HCT116 (cell line): ENCODE measurements around the gene SPNS1.

Source experiments
- EZH2 ChIP-seq: fragments of 200-600 bp; sonication (generic); IDR thresholded peaks from 2 replicates; pipeline ENCODE4 v1.6.1; 2017; ENCODE audit warnings: antibody characterized with exemption, mixed run types
- POLR2A ChIP-seq: IDR thresholded peaks from 2 replicates; pipeline ENCODE4 v1.7.0; 2011; ENCODE audit warnings: borderline replicate concordance; ENCODE audit not compliant: insufficient read depth, insufficient read length; ENCODE audit errors: extremely low read depth
- POLR2AphosphoS5 ChIP-seq: IDR thresholded peaks from 2 replicates; pipeline ENCODE4 v1.6.1; 2011; ENCODE audit warnings: mild to moderate bottlenecking, low read depth, low read length, moderate library complexity
- RAD21 ChIP-seq: IDR thresholded peaks from 2 replicates; pipeline ENCODE4 v1.6.1; 2012; ENCODE audit warnings: low read depth, mild to moderate bottlenecking
- SP1 ChIP-seq: IDR thresholded peaks from 2 replicates; pipeline ENCODE4 v1.6.1; 2012; ENCODE audit warnings: low read depth
- TCF7L2 ChIP-seq: IDR thresholded peaks from 2 replicates; pipeline ENCODE4 v1.7.0; 2011; ENCODE audit warnings: borderline replicate concordance, inconsistent platforms; ENCODE audit not compliant: insufficient read depth, insufficient read length; ENCODE audit errors: extremely low read depth
- ZFX ChIP-seq: fragments of 450-650 bp; IDR thresholded peaks from 2 replicates; pipeline ENCODE4 v1.6.1; 2017
- ZNF274 ChIP-seq: fragments of 200-500 bp; sonication (Bioruptor generic); IDR thresholded peaks from 2 replicates; pipeline ENCODE4 v1.6.1; 2014; ENCODE audit warnings: mild to moderate bottlenecking, low read depth, low read length, inconsistent platforms
- TF ChIP-seq, protein P1 (sequence below), 3 experiments: fragments of 200-600 bp in 1 of 3; sonication (generic) in 1 of 3; IDR thresholded peaks in 2 of 3; conservative IDR thresholded peaks in 1 of 3; 2 replicates each; pipeline ENCODE4 v1.5.1; 2012 to 2017; ENCODE audit warnings: low read depth in 2 of 3, low read length in 2 of 3, antibody characterized with exemption in 1 of 3, borderline replicate concordance in 1 of 3, control low read depth in 1 of 3, mild to moderate bottlenecking in 1 of 3, mixed read lengths in 1 of 3, mixed run types in 1 of 3, moderate library complexity in 1 of 3; ENCODE audit not compliant: insufficient read depth in 1 of 3
- TF ChIP-seq, protein P2 (sequence below): IDR thresholded peaks from 2 replicates; pipeline ENCODE4 v1.6.1; 2012
- TF ChIP-seq, protein P3 (sequence below): IDR thresholded peaks from 2 replicates; pipeline ENCODE4 v1.6.1; 2012; ENCODE audit warnings: low read depth
- TF ChIP-seq, protein P4 (sequence below): IDR thresholded peaks from 2 replicates; pipeline ENCODE4 v1.6.1; 2012
- TF ChIP-seq, protein P5 (sequence below): IDR thresholded peaks from 2 replicates; pipeline ENCODE4 v1.6.1; 2011; ENCODE audit warnings: mild to moderate bottlenecking, low read length, moderate library complexity; ENCODE audit not compliant: insufficient replicate concordance; ENCODE audit errors: extremely low read depth

DNA sequence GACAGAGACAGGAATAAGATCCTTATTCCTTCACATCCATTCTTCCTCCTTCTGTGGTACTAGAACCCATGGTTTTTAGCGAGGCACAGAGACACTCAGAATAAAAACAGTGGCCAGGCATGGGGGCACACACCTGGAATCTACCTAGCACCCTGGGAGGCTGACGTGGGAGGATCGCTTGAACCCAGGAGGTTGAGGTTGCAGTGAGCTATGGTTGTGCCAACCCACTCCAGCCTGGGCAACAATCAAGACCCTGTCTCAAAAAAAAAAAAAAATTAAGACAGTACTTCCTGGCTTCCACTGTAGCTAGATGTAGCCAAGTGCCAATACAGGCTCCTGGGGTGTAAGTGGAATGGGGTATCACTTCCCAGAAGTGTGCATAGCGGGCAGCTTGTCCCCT is 7.4 kb upstream of the SPNS1 start:
- TF ChIP-seq SP1 (no peak), POLR2A (no peak), EZH2 (no peak), TCF7L2 (no peak), ZFX (no peak), RAD21 (no peak), POLR2AphosphoS5 (no peak), ZNF274 (no peak)
- TF ChIP-seq, protein P1, sequence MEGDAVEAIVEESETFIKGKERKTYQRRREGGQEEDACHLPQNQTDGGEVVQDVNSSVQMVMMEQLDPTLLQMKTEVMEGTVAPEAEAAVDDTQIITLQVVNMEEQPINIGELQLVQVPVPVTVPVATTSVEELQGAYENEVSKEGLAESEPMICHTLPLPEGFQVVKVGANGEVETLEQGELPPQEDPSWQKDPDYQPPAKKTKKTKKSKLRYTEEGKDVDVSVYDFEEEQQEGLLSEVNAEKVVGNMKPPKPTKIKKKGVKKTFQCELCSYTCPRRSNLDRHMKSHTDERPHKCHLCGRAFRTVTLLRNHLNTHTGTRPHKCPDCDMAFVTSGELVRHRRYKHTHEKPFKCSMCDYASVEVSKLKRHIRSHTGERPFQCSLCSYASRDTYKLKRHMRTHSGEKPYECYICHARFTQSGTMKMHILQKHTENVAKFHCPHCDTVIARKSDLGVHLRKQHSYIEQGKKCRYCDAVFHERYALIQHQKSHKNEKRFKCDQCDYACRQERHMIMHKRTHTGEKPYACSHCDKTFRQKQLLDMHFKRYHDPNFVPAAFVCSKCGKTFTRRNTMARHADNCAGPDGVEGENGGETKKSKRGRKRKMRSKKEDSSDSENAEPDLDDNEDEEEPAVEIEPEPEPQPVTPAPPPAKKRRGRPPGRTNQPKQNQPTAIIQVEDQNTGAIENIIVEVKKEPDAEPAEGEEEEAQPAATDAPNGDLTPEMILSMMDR (IDR thresholded peaks at IDR 0.05 in 2 of 3, conservative IDR thresholded peaks at IDR 0.05 in 1 of 3; ENCODE audit: borderline replicate concordance in 1 of 3, insufficient read depth in 1 of 3, low read depth in 2 of 3, low read length in 2 of 3) = no peak
- TF ChIP-seq, protein P2, sequence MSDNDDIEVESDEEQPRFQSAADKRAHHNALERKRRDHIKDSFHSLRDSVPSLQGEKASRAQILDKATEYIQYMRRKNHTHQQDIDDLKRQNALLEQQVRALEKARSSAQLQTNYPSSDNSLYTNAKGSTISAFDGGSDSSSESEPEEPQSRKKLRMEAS = no peak
- TF ChIP-seq, protein P3, sequence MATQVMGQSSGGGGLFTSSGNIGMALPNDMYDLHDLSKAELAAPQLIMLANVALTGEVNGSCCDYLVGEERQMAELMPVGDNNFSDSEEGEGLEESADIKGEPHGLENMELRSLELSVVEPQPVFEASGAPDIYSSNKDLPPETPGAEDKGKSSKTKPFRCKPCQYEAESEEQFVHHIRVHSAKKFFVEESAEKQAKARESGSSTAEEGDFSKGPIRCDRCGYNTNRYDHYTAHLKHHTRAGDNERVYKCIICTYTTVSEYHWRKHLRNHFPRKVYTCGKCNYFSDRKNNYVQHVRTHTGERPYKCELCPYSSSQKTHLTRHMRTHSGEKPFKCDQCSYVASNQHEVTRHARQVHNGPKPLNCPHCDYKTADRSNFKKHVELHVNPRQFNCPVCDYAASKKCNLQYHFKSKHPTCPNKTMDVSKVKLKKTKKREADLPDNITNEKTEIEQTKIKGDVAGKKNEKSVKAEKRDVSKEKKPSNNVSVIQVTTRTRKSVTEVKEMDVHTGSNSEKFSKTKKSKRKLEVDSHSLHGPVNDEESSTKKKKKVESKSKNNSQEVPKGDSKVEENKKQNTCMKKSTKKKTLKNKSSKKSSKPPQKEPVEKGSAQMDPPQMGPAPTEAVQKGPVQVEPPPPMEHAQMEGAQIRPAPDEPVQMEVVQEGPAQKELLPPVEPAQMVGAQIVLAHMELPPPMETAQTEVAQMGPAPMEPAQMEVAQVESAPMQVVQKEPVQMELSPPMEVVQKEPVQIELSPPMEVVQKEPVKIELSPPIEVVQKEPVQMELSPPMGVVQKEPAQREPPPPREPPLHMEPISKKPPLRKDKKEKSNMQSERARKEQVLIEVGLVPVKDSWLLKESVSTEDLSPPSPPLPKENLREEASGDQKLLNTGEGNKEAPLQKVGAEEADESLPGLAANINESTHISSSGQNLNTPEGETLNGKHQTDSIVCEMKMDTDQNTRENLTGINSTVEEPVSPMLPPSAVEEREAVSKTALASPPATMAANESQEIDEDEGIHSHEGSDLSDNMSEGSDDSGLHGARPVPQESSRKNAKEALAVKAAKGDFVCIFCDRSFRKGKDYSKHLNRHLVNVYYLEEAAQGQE = no peak
- TF ChIP-seq, protein P4, sequence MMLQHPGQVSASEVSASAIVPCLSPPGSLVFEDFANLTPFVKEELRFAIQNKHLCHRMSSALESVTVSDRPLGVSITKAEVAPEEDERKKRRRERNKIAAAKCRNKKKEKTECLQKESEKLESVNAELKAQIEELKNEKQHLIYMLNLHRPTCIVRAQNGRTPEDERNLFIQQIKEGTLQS = no peak
- TF ChIP-seq, protein P5, sequence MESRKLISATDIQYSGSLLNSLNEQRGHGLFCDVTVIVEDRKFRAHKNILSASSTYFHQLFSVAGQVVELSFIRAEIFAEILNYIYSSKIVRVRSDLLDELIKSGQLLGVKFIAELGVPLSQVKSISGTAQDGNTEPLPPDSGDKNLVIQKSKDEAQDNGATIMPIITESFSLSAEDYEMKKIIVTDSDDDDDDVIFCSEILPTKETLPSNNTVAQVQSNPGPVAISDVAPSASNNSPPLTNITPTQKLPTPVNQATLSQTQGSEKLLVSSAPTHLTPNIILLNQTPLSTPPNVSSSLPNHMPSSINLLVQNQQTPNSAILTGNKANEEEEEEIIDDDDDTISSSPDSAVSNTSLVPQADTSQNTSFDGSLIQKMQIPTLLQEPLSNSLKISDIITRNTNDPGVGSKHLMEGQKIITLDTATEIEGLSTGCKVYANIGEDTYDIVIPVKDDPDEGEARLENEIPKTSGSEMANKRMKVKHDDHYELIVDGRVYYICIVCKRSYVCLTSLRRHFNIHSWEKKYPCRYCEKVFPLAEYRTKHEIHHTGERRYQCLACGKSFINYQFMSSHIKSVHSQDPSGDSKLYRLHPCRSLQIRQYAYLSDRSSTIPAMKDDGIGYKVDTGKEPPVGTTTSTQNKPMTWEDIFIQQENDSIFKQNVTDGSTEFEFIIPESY = no peak
